Thyroid gland (tissue), 4 donors: Measurements from ENCODE around the gene KANSL1.

Experiments used
- POLR2A ChIP-seq, 2 donors: fragments of 450-650 bp; IDR thresholded peaks; one replicate each; pipeline ENCODE4 v1.6.1; 2017; ENCODE audit warnings: antibody characterized with exemption in 2 of 2, mild to moderate bottlenecking in 2 of 2, moderate library complexity in 1 of 2
- TF ChIP-seq, protein P1 (sequence below), 6 experiments: fragments of 200-600 bp in 3 of 6; fragments of 450-650 bp in 3 of 6; sonication (generic) in 3 of 6; IDR thresholded peaks; one replicate each; pipeline ENCODE4 v1.5.1; 2016 to 2019; ENCODE audit warnings: antibody characterized with exemption in 6 of 6, mild to moderate bottlenecking in 2 of 6, inconsistent platforms in 1 of 6, moderate library complexity in 1 of 6

DNA sequence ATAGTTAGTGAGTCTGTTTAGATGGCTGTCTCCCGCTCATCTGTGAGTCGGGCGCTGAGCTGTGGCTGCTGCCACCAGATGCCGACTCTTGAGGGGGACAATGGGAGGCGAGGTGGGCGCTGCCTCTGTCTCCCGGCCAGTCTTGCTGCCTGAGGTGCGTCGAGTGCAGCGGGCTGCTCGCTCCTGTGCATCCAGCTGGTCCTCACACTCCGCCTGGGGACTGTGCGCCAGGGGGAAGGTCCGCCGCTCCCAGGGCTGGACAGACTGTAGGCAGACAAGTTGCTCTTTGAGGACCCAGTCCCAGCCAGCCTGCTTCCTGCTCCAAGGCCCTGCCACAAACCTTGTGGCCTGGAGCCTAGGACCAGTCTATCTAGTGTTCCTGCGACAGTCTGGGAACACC is 161.8 kb downstream of the KANSL1 start:
- TF ChIP-seq, protein P1, sequence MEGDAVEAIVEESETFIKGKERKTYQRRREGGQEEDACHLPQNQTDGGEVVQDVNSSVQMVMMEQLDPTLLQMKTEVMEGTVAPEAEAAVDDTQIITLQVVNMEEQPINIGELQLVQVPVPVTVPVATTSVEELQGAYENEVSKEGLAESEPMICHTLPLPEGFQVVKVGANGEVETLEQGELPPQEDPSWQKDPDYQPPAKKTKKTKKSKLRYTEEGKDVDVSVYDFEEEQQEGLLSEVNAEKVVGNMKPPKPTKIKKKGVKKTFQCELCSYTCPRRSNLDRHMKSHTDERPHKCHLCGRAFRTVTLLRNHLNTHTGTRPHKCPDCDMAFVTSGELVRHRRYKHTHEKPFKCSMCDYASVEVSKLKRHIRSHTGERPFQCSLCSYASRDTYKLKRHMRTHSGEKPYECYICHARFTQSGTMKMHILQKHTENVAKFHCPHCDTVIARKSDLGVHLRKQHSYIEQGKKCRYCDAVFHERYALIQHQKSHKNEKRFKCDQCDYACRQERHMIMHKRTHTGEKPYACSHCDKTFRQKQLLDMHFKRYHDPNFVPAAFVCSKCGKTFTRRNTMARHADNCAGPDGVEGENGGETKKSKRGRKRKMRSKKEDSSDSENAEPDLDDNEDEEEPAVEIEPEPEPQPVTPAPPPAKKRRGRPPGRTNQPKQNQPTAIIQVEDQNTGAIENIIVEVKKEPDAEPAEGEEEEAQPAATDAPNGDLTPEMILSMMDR (IDR thresholded peaks at IDR 0.05) = no peak
- TF ChIP-seq POLR2A (IDR thresholded peaks at IDR 0.05) = no peak
